HG03280 (cell line): ENCODE results near the gene ZNF175.
"Not testable (repeated sequence)": the region's sequence is repeated elsewhere in the genome, so short reads cannot be mapped to it uniquely, and the experiment has no call there.

Experiments
- ATAC-seq: cut with Tn5 transposase; IDR thresholded peaks from one replicate; pipeline ENCODE4 v1.9.1; 2021; ENCODE audit warnings: mild to moderate bottlenecking, moderate library complexity; ENCODE audit not compliant: unreplicated experiment

Gene ZNF175

DNA sequence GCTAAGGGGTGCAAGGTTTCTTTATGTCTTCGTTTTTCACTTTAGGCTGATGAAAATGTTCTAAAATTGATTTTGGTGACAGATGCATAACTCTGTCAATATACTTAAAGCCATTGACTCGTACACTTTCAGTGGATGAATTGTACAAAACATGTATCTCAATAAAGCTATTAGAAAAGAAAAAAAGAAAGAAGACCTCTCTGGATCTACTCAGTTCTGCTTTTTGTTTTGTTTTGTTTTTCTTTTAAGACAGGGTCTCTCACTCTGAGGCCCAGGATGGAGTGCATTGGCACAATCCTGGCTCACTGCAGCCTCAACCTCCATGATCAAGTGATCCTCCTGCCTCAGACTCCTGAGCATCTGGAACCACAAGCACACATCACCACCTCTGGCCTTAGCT lies 55.6 kb downstream of the ZNF175 start:
- ATAC-seq = no peak

GRCh38 chr19:51627491-51628138 lies 56.5 kb downstream of the ZNF175 start:
- no peak for ATAC-seq

DNA sequence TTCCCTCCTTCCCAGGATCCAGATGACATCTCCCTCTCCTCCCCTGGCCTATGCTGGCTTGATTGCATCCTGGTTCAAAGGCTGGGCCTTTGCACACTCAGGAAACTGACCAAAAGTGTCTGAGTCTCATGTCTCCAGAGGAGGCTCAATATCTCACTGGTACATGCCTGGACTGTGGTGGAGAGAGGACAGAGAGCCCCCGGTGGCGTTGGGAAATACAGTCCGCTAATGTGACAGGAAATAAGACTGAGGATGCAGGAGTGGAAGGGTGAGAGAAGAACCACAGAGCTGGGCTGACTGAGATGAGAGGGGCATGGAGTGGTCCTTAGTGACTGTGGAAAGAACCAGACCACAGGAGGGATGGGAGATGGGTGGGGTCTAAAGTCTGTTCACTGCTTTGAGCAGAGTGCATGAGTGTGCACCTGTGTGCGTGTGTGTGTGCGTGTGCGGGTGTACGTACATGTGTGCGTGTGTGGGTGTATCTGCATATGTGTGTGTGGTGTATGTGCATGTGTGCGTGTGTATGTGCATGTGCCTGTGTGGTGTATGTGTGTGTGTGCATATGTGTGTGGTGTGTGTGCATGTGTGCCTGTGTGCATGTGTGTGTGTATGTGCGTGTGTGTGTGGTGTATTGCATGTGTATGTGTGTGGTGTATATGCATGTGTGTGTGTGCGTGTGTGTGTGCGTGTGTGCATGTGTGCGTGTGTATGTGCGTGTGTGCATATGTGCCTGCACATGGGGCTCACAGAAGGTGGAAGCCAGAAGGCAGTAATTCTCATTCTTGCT lies 57.3 kb downstream of the ZNF175 start:
- no peak for ATAC-seq

GRCh38 chr19:51630315-51630714 lies 59.2 kb downstream of the ZNF175 start, which contains the start of gene SIGLEC5:
TSS of gene SIGLEC5 (minus strand) at chr19:51630401. CDS start at chr19:51630335, 66 bp downstream.
- ATAC-seq = not testable (repeated sequence)

DNA sequence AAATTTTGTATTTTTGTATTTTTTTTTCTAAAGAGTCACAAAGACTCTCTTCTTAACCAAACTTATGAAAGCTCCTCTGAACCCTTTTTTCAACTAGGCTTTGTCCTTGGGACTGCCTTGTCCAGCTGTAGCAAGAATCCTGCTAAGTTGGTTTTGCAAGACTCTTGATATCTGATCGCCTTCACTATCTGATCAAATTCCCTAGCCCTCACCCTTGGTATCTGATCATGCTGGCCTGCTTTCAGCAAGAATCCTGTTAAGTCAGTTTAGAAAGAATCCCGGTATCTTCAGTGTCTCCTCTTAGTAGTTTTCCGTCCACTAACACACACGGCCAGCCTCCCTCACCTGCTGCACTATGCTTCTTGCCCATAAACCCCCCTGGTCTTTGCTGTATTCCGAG lies 61.0 kb downstream of the ZNF175 start:
- no peak for ATAC-seq

- no peak for ATAC-seq
Observed at GRCh38 chr19:51637362-51637978, 66.4 kb downstream of the ZNF175 start.

GRCh38 chr19:51639916-51640315 lies 68.8 kb downstream of the ZNF175 start:
- no peak for ATAC-seq

GRCh38 chr19:51640386-51640785 lies 69.3 kb downstream of the ZNF175 start:
- no peak for ATAC-seq

DNA sequence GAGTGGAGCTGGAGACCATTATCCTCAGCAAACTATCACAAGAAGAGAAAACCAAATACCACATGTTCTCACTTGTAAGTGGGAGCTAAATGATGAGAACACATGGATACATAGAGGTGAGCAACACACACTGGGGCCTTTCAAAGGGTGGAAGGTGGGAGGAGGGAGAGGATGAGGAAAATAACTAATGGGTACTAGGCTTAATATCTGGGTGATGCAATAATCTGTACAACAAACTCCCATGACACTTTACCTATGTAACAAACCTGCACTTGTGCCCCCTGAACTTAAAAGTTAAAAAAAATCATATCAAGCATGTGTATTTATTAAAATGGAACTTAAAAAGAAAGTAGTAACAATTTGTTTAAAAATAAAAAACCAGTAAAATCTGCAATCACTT lies 70.6 kb downstream of the ZNF175 start:
- ATAC-seq = no peak
